PC-3 (cell line): ENCODE results near the gene ITGAV. TPM values are rescaled to one million over a fixed set of nuclear protein-coding genes. Genes with fewer than 3 reads are reported as not detected.

Experiments
- ATAC-seq: fragments of 200-7000 bp; cut with Tn5 transposase; 2 replicates; pipeline ENCODE4 v1.9.1; 2020; ENCODE audit warnings: mild to moderate bottlenecking, moderate library complexity
- BruUV-seq: library from RNA; stranded (reverse); fragments of 400-500 nt; replicated peaks from 2 replicates; lab custom pipeline; 2021; lab: Mats Ljungman, UMichigan
- CTCF ChIA-PET: fragments of 300-600 bp; sonication (Branson Sonifier 250); formaldehyde crosslinking; loops from one replicate; lab custom pipeline; 2022; ENCODE audit warnings: antibody characterized with exemption; lab: Charles Lee
- POLR2A ChIA-PET: fragments of 300-600 bp; sonication (Branson Sonifier 250); formaldehyde crosslinking; loops from one replicate; lab custom pipeline; 2022; ENCODE audit warnings: antibody characterized with exemption; ENCODE audit not compliant: unreplicated experiment; lab: Charles Lee
- DNase-seq: peaks from one replicate; pipeline ENCODE4 v3.0.0-alpha.2; 2015
- H2AFZ ChIP-seq: fragments of 300-600 bp; sonication (generic); 2 replicates; pipeline ENCODE4 v1.6.0; 2016; ENCODE audit warnings: antibody characterized with exemption, low read length
- H3F3A ChIP-seq: fragments of 300-600 bp; sonication (generic); one replicate; pipeline ENCODE4 v1.6.0; 2017; ENCODE audit warnings: antibody characterized with exemption, low read length, control low read depth, mild to moderate bottlenecking; ENCODE audit not compliant: unreplicated experiment
- H3K27ac ChIP-seq: fragments of 300-600 bp; sonication (generic); 2 replicates; pipeline ENCODE4 v1.5.1; 2016; ENCODE audit warnings: mild to moderate bottlenecking, low read length
- H3K27me3 ChIP-seq: fragments of 300-600 bp; sonication (generic); 2 replicates; pipeline ENCODE4 v1.6.1; 2016; ENCODE audit warnings: low read length, mixed read lengths
- H3K36me3 ChIP-seq: fragments of 300-600 bp; sonication (generic); 2 replicates; pipeline ENCODE4 v1.6.1; 2016; ENCODE audit warnings: low read depth, mixed run types, low read length, mixed read lengths
- H3K4me1 ChIP-seq: fragments of 300-600 bp; sonication (generic); 2 replicates; pipeline ENCODE4 v1.5.1; 2016; ENCODE audit warnings: low read length; ENCODE audit not compliant: insufficient read depth
- H3K4me2 ChIP-seq: fragments of 300-600 bp; sonication (generic); 2 replicates; pipeline ENCODE4 v1.6.0; 2016; ENCODE audit warnings: low read length
- H3K4me3 ChIP-seq: fragments of 300-600 bp; sonication (generic); 2 replicates; pipeline ENCODE4 v1.5.1; 2016; ENCODE audit warnings: mild to moderate bottlenecking, low read length, mixed read lengths
- H3K79me2 ChIP-seq: fragments of 300-600 bp; sonication (generic); 2 replicates; pipeline ENCODE4 v1.6.1; 2017; ENCODE audit warnings: low read length, mixed read lengths
- H3K9ac ChIP-seq: fragments of 300-600 bp; sonication (generic); 2 replicates; pipeline ENCODE4 v1.6.0; 2016; ENCODE audit warnings: mild to moderate bottlenecking, low read length
- H3K9me2 ChIP-seq: fragments of 300-600 bp; sonication (generic); replicated peaks from 2 replicates; pipeline ENCODE4 v1.6.1; 2016; ENCODE audit warnings: mixed run types, low read length, mixed read lengths
- H3K9me3 ChIP-seq: fragments of 300-600 bp; sonication (generic); 2 replicates; pipeline ENCODE4 v1.6.1; 2016; ENCODE audit warnings: low read length, mixed read lengths
- H4K20me1 ChIP-seq: fragments of 300-600 bp; sonication (generic); 2 replicates; pipeline ENCODE4 v1.6.1; 2016; ENCODE audit warnings: low read length, mixed read lengths
- CTCF ChIP-seq: fragments of 300-600 bp; sonication (generic); conservative IDR thresholded peaks from 2 replicates; pipeline ENCODE4 v1.5.1; 2017; ENCODE audit warnings: antibody characterized with exemption, low read depth, mild to moderate bottlenecking, low read length
- EZH2 ChIP-seq: fragments of 300-600 bp; sonication (generic); IDR thresholded peaks from one replicate; pipeline ENCODE4 v1.6.1; 2017; ENCODE audit warnings: antibody characterized with exemption, mild to moderate bottlenecking, low read length; ENCODE audit not compliant: unreplicated experiment
- EZH2phosphoT487 ChIP-seq: fragments of 300-600 bp; sonication (generic); IDR thresholded peaks from 2 replicates; pipeline ENCODE4 v1.6.1; 2018; ENCODE audit warnings: mild to moderate bottlenecking, antibody characterized with exemption, low read length, borderline replicate concordance
- intact Hi-C: fragments of 100-400 bp; cut with micrococcal nuclease; formaldehyde crosslinking; loops from 2 replicates; pipeline ENCODE4 v1.9.0; 2023
- total RNA-seq: library from RNA; depleted of rRNA; stranded (reverse); fragments of >200 nt; gene quantifications from 2 replicates; pipeline ENCODE4 v1.2.3, GENCODE V29; 2014

Gene ITGAV
- total RNA-seq, 1 experiment from 2014 or later = 23.5 TPM

GRCh38 chr2:186634701-186635100 lies 44.8 kb downstream of the ITGAV start:
- TF ChIP-seq EZH2 = no peak
- no peak for TF ChIP-seq CTCF
- no peak for TF ChIP-seq EZH2phosphoT487
- DNase-seq (no peak), ATAC-seq (no peak)
- no TSS peak for BruUV-seq
- H3K9ac ChIP-seq = no peak overlapping the region
- no peaks in the 10 kb centered on the region; the same call in 1 of the 2 replicates for H3K36me3 ChIP-seq
- no peaks in the 10 kb centered on the region for H3K27me3 ChIP-seq
- H2AFZ ChIP-seq = no peak overlapping the region
- H3K79me2 ChIP-seq = no peaks in the 10 kb centered on the region
- no peaks in the 10 kb centered on the region for H3K9me3 ChIP-seq
- no peak overlapping the region for H3K4me3 ChIP-seq
- H3K9me2 ChIP-seq = no peaks in the 10 kb centered on the region
- H3K27ac ChIP-seq = no peak overlapping the region
- no peaks in the 10 kb centered on the region for H3K4me1 ChIP-seq
- no peaks in the 10 kb centered on the region for H3F3A ChIP-seq
- H4K20me1 ChIP-seq = no peaks in the 10 kb centered on the region
- H3K4me2 ChIP-seq = no peak overlapping the region
- intact Hi-C loops = no loop called here
- POLR2A ChIA-PET = interaction anchor here (0.6 kb wide), 1 partner anchor 33 kb away, joined by 3 read pairs; no protein-coding TSS in a partner anchor
- CTCF ChIA-PET = no interaction called here

- no peaks in the 10 kb centered on the region for H4K20me1 ChIP-seq
- H3K36me3 ChIP-seq = peaks cover 6% of the 10 kb centered on the region; the same call in 1 of the 2 replicates
- H3K9ac ChIP-seq = no peak overlapping the region
- ChIA-PET POLR2A (interaction anchor here (0.7 kb wide), 1 partner anchor 47 kb away, joined by 12 read pairs; the partner anchor contains the start of gene ITGAV), CTCF (no interaction called here)
- no TSS peak for BruUV-seq
- ATAC-seq (no peak), DNase-seq (no peak)
- no peaks in the 10 kb centered on the region for H3K79me2 ChIP-seq
- intact Hi-C loops = no loop called here
- H3K9me2 ChIP-seq = no peaks in the 10 kb centered on the region
- H3K27ac ChIP-seq = no peak overlapping the region
- no peak overlapping the region for H2AFZ ChIP-seq
- H3K4me1 ChIP-seq = peaks cover 2% of the 10 kb centered on the region; the same call in 1 of the 2 replicates
- no peaks in the 10 kb centered on the region for H3K27me3 ChIP-seq
- no peaks in the 10 kb centered on the region for H3K9me3 ChIP-seq
- H3F3A ChIP-seq = no peaks in the 10 kb centered on the region
- TF ChIP-seq EZH2phosphoT487 = no peak
- no peak for TF ChIP-seq CTCF
- TF ChIP-seq EZH2 = no peak
- H3K4me2 ChIP-seq = no peak overlapping the region
- no peak overlapping the region for H3K4me3 ChIP-seq
These were observed 47.1 kb downstream of the ITGAV start for GRCh38 chr2:186636800-186637496.

GRCh38 chr2:186637497-186637800 lies 47.6 kb downstream of the ITGAV start:
- POLR2A ChIA-PET = interaction anchor here (0.7 kb wide), 1 partner anchor 48 kb away, joined by 12 read pairs; the partner anchor contains the start of gene ITGAV
- ATAC-seq = no peak

More at GRCh38 chr2:186637497-186637800, 47.6 kb downstream of the ITGAV start:
- Histone ChIP-seq H3K27me3 (no peaks in the 10 kb centered on the region), H3K4me3 (no peak overlapping the region), H3K27ac (no peak overlapping the region), H3K79me2 (no peaks in the 10 kb centered on the region), H3K36me3 (peaks cover 6% of the 10 kb centered on the region; the same call in 1 of the 2 replicates), H3K4me2 (no peak overlapping the region), H4K20me1 (no peaks in the 10 kb centered on the region), H3K9me2 (no peaks in the 10 kb centered on the region), H2AFZ (no peak overlapping the region), H3K9ac (no peak overlapping the region), H3F3A (no peaks in the 10 kb centered on the region), H3K4me1 (peaks cover 4% of the 10 kb centered on the region; the same call in 1 of the 2 replicates), H3K9me3 (no peaks in the 10 kb centered on the region)
- intact Hi-C loops = no loop called here
- no peak for DNase-seq
- CTCF ChIA-PET = no interaction called here
- BruUV-seq = no TSS peak
- no peak for TF ChIP-seq EZH2phosphoT487
- no peak for TF ChIP-seq EZH2
- no peak for TF ChIP-seq CTCF
